Sigmoid colon (tissue), 7 donors: ENCODE data around the gene NLGN1. TPM values are rescaled to one million over a fixed set of nuclear protein-coding genes. Genes with fewer than 3 reads are reported as not detected.

Source experiments
- DNase-seq: peaks from one replicate; pipeline ENCODE4 v3.0.0-alpha.2; 2019
- H3K27ac ChIP-seq, 4 donors: fragments of 200-600 bp; sonication (generic); one replicate each; pipeline ENCODE4 v1.5.1; 2016 to 2019; ENCODE audit warnings: mild to moderate bottlenecking in 1 of 4
- H3K27me3 ChIP-seq, 3 donors: fragments of 200-600 bp; sonication (generic); one replicate each; pipeline ENCODE4 v1.5.1; 2019; ENCODE audit warnings: mild to moderate bottlenecking in 1 of 3
- H3K36me3 ChIP-seq, 4 donors: fragments of 200-600 bp; sonication (generic); one replicate each; pipeline ENCODE4 v1.5.1; 2016 to 2019
- H3K4me1 ChIP-seq, 4 donors: fragments of 200-600 bp; sonication (generic); one replicate each; pipeline ENCODE4 v1.5.1; 2017 to 2019
- H3K4me3 ChIP-seq, 4 donors: fragments of 200-600 bp; sonication (generic); one replicate each; pipeline ENCODE4 v1.5.1; 2017 to 2019; ENCODE audit warnings: mild to moderate bottlenecking in 2 of 4, moderate library complexity in 1 of 4
- H3K9me3 ChIP-seq, 4 donors: fragments of 200-600 bp in 3 of 4; sonication (generic) in 3 of 4; one replicate each; pipeline versions ENCODE4 v1.5.1 to v1.6.1; 2013 to 2019
- CTCF ChIP-seq, 4 experiments: fragments of 450-650 bp in 3 of 4; fragments of 200-600 bp in 1 of 4; IDR thresholded peaks; one replicate each; pipeline ENCODE4 v1.5.1; 2016 to 2019; ENCODE audit warnings: antibody characterized with exemption in 4 of 4, mild to moderate bottlenecking in 3 of 4, moderate library complexity in 2 of 4
- EP300 ChIP-seq, 4 donors: sonication (generic); formaldehyde crosslinking; IDR thresholded peaks; one replicate each; pipeline ENCODE4 v1.6.1; 2017; ENCODE audit warnings: antibody characterized with exemption in 4 of 4
- POLR2A ChIP-seq, 2 donors: fragments of 450-650 bp; IDR thresholded peaks; one replicate each; pipeline ENCODE4 v1.6.1; 2016; ENCODE audit warnings: antibody characterized with exemption in 2 of 2, mild to moderate bottlenecking in 2 of 2, moderate library complexity in 2 of 2
- POLR2AphosphoS5 ChIP-seq, 4 donors: sonication (generic); formaldehyde crosslinking; IDR thresholded peaks; one replicate each; pipeline ENCODE4 v1.6.1; 2017; ENCODE audit warnings: antibody characterized with exemption in 4 of 4
- WGBS, 2 donors: extraction: QIAGEN DNeasy Blood & Tissue Kit; methylation state at CpG; one replicate each; pipeline ENCODE4 v1.1.7; 2013; 5-methylcytosine and 5-hydroxymethylcytosine counted together
- intact Hi-C: fragments of 100-400 bp; cut with DNase I; formaldehyde crosslinking; loops from one replicate; pipeline ENCODE4 v1.15.1; 2023
- polyA plus RNA-seq, 3 donors: library from polyadenylated mRNA; stranded (reverse); fragments of 200-250 nt; gene quantifications; one replicate each; pipeline ENCODE4 v1.2.3, GENCODE V29; 2013
- total RNA-seq, 4 donors: library from RNA; depleted of rRNA; stranded (reverse); fragments of >200 nt; gene quantifications; one replicate each; pipeline ENCODE4 v1.1.0, GENCODE V29; 2016
- donor health status: healthy with polysubstance abuse.
- donor health status: Bipolar disorder and iron deficiency.
- donor health status: healthy.

The NLGN1 gene
- total and polyA plus RNA-seq, 7 donors, result under 0.01 to 33.5 (median 28.3) TPM; not detected in 1

DNA sequence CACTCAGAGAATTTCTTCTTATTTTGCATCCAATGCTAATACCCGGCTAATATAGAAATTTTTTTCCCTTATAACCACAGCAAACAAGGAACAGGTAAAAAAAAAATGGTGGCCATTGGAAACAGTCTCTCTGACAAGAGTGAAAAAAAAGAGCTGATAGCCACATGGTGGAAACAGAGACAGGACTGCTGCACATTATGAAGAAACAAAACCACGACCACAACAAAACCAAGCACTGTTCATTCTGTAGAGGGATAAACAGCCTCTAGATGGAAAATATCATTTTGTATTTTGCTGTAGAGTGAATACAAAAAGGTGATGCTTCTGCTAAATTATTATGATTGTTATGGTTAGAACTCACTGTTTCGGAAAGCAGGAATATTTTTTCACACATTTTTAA is 686.2 kb downstream of the NLGN1 start:
- Histone ChIP-seq H3K36me3 (no peaks in the 10 kb centered on the region), H3K9me3 (no peaks in the 10 kb centered on the region), H3K4me1 (no peaks in the 10 kb centered on the region), H3K4me3 (no peak overlapping the region), H3K27ac (no peak overlapping the region), H3K27me3 (no peaks in the 10 kb centered on the region)
- TF ChIP-seq POLR2AphosphoS5 (IDR thresholded peaks at IDR 0.05), result no peak
- TF ChIP-seq POLR2A (IDR thresholded peaks at IDR 0.05), result no peak
- TF ChIP-seq EP300 (IDR thresholded peaks at IDR 0.05), result no peak
- no peak for TF ChIP-seq CTCF (IDR thresholded peaks at IDR 0.05)
- WGBS, 2 donors, result 85 to 87% methylated on average over 3 of the region's 3 CpGs
- intact Hi-C loops, result no loop called here
- no peak for DNase-seq

- H3K27me3 ChIP-seq, result no peaks in the 10 kb centered on the region
- H3K4me3 ChIP-seq, result no peak overlapping the region
- no peaks in the 10 kb centered on the region for H3K36me3 ChIP-seq
- TF ChIP-seq CTCF (IDR thresholded peaks at IDR 0.05) (no peak), POLR2A (IDR thresholded peaks at IDR 0.05) (no peak), POLR2AphosphoS5 (IDR thresholded peaks at IDR 0.05) (no peak)
- intact Hi-C loops, result no loop called here
- no peak overlapping the region for H3K27ac ChIP-seq
- DNase-seq, result no peak
- no peaks in the 10 kb centered on the region for H3K9me3 ChIP-seq
- peaks cover 0 to 27% (median 18%) of the 10 kb centered on the region in 4 donors for H3K4me1 ChIP-seq
- 29 to 54% methylated on average over 2 of the region's 2 CpGs for WGBS, 2 donors
These were observed 692.0 kb downstream of the NLGN1 start for GRCh38 chr3:174089592-174089991.

DNA sequence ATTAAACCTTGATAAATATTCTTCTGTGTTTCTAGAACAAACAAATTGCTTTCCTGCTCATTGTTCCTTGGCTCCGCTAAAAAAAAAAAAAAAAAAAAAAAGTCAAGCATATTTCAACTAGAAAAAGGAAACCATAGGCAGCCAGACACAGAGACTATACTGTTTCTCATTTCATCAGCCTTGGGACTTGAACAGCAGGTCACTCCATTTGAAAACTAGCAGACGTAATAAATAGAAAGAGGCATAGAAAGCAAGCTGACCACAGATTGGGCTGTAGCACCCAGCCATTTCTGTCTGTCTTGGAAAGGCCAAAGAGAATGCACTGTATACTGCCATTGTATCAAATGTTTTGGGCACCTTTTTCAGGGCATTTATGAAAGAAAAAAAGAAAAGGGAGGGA is 697.1 kb downstream of the NLGN1 start:
- TF ChIP-seq POLR2A (IDR thresholded peaks at IDR 0.05), result no peak
- TF ChIP-seq EP300 (IDR thresholded peaks at IDR 0.05), result no peak
- TF ChIP-seq POLR2AphosphoS5 (IDR thresholded peaks at IDR 0.05), result no peak
- TF ChIP-seq CTCF (IDR thresholded peaks at IDR 0.05), result no peak
- WGBS, 2 donors, result 82 to 84% methylated on average over 2 of the region's 2 CpGs
- Histone ChIP-seq H3K27ac (no peak overlapping the region), H3K27me3 (no peaks in the 10 kb centered on the region), H3K4me1 (peaks cover 0 to 27% (median 15%) of the 10 kb centered on the region in 4 donors), H3K4me3 (no peak overlapping the region), H3K36me3 (no peaks in the 10 kb centered on the region), H3K9me3 (no peaks in the 10 kb centered on the region)
- DNase-seq, result no peak
- intact Hi-C loops, result no loop called here

DNA sequence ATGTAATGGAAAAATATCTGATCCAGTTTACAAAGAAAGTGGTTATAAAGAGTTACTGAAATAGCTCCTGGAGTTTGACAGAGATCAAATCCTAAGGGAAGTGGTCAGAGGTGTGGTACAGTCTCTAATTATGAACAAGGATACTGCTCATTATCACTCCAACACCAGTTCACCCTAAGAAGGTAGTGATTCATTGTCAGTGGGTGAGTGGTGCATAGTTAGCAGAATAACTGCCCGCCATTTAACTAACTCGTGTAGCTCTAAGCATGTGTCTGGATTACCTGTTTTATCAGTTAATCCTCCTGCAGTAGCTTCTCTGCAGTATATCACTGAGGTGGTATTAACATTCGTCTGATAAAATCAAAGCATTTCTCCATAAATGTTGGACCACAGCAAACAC is 700.1 kb downstream of the NLGN1 start:
- Histone ChIP-seq H3K9me3 (no peaks in the 10 kb centered on the region), H3K27ac (no peak overlapping the region), H3K36me3 (no peaks in the 10 kb centered on the region), H3K4me1 (no peaks in the 10 kb centered on the region), H3K4me3 (no peak overlapping the region), H3K27me3 (no peaks in the 10 kb centered on the region)
- intact Hi-C loops, result no loop called here
- no peak for DNase-seq
- 84 to 88% methylated on average over 3 of the region's 3 CpGs for WGBS, 2 donors
- no peak for TF ChIP-seq CTCF (IDR thresholded peaks at IDR 0.05)
- no peak for TF ChIP-seq POLR2A (IDR thresholded peaks at IDR 0.05)
- TF ChIP-seq EP300 (IDR thresholded peaks at IDR 0.05), result no peak
- TF ChIP-seq POLR2AphosphoS5 (IDR thresholded peaks at IDR 0.05), result no peak

GRCh38 chr3:174098746-174099145 is 701.2 kb downstream of the NLGN1 start:
- WGBS, 2 donors, result 86 to 88% methylated on average over 2 of the region's 2 CpGs
- H3K27ac ChIP-seq, result no peak overlapping the region
- no peaks in the 10 kb centered on the region for H3K4me1 ChIP-seq
- H3K27me3 ChIP-seq, result no peaks in the 10 kb centered on the region
- no peaks in the 10 kb centered on the region for H3K36me3 ChIP-seq
- TF ChIP-seq CTCF (IDR thresholded peaks at IDR 0.05) (no peak), POLR2A (IDR thresholded peaks at IDR 0.05) (no peak), POLR2AphosphoS5 (IDR thresholded peaks at IDR 0.05) (no peak)
- DNase-seq, result no peak
- intact Hi-C loops, result no loop called here
- H3K4me3 ChIP-seq, result no peak overlapping the region
- H3K9me3 ChIP-seq, result no peaks in the 10 kb centered on the region
